ENCODE data around the gene IL17RE. TPM values are rescaled to one million over a fixed set of nuclear protein-coding genes. Genes with fewer than 3 reads are reported as not detected.
"Not testable (repeated sequence)": the region's sequence is repeated elsewhere in the genome, so short reads cannot be mapped to it uniquely, and the experiment has no call there.

The IL17RE gene
- total and polyA plus RNA-seq, 2 of the 13 experiments (the other 11 are each of a cell fraction or from before 2014, with no cell fraction given), result 14.5 to 24.1 TPM

GRCh38 chr3:9900965-9901415 lies 1.7 kb upstream of the IL17RE start (continued):
- 0 out of 2 replicates have a peak, but pooled peaks have one; percentile 57 for TF ChIP-seq ZNF615 (CRISPR knock-in tag; IDR thresholded peaks at IDR 0.05; ENCODE audit: borderline replicate concordance)
- peak; percentile 40; the same call in 1 of the 2 replicates for TF ChIP-seq RFXAP (CRISPR knock-in tag; IDR thresholded peaks at IDR 0.05; ENCODE audit: borderline replicate concordance)
- peak; percentile 83 for TF ChIP-seq NR2F6 (IDR thresholded peaks at IDR 0.05)
- TF ChIP-seq NR2F6 (CRISPR knock-in tag; IDR thresholded peaks at IDR 0.05), result peak; percentile 87
- TF ChIP-seq RFXANK (CRISPR knock-in tag; IDR thresholded peaks at IDR 0.05), result 0 out of 2 replicates have a peak, but pooled peaks have one; percentile 21
- TF ChIP-seq KDM1A (CRISPR knock-in tag; IDR thresholded peaks at IDR 0.05), result peak; percentile 99
- TF ChIP-seq ZNF460 (CRISPR knock-in tag; IDR thresholded peaks at IDR 0.05; ENCODE audit: borderline replicate concordance), result peak; percentile 100
- peak; percentile 58; the same call in 1 of the 2 replicates for TF ChIP-seq ZNF816 (CRISPR knock-in tag; IDR thresholded peaks at IDR 0.05; ENCODE audit: borderline replicate concordance)
- peak; percentile 36; the same call in 1 of the 2 replicates for TF ChIP-seq GMEB1 (CRISPR knock-in tag; IDR thresholded peaks at IDR 0.05; ENCODE audit: borderline replicate concordance)
- TF ChIP-seq LCORL (IDR thresholded peaks at IDR 0.05), result not testable (repeated sequence)
- peak; percentile 45; the same call in 1 of the 2 replicates for TF ChIP-seq LCORL (CRISPR knock-in tag; IDR thresholded peaks at IDR 0.05)
- peak; percentile 17; the same call in 1 of the 2 replicates for TF ChIP-seq ZNF614 (CRISPR knock-in tag; IDR thresholded peaks at IDR 0.05; ENCODE audit: borderline replicate concordance)
- peak; percentile 56; the same call in 1 of the 2 replicates for TF ChIP-seq ISL2 (CRISPR knock-in tag; IDR thresholded peaks at IDR 0.05)
- peak; percentile 84 for TF ChIP-seq PRDM10 (CRISPR knock-in tag; IDR thresholded peaks at IDR 0.05; ENCODE audit: low read depth)
- peak; percentile 93; the same call in 1 of the 2 replicates for TF ChIP-seq ZBTB3 (CRISPR knock-in tag; IDR thresholded peaks at IDR 0.05; ENCODE audit: borderline replicate concordance, low read depth)
- TF ChIP-seq ZNF670 (CRISPR knock-in tag; IDR thresholded peaks at IDR 0.05; ENCODE audit: borderline replicate concordance), result 0 out of 2 replicates have a peak, but pooled peaks have one; percentile 19
- TF ChIP-seq ZNF766 (CRISPR knock-in tag; IDR thresholded peaks at IDR 0.05; ENCODE audit: borderline replicate concordance), result peak; percentile 65; the same call in 1 of the 2 replicates
- TF ChIP-seq GATAD2A (CRISPR knock-in tag; IDR thresholded peaks at IDR 0.05), result peak; percentile 81; the same call in 1 of the 2 replicates
- TF ChIP-seq ZNF292 (CRISPR knock-in tag; IDR thresholded peaks at IDR 0.05; ENCODE audit: borderline replicate concordance, low read depth), result peak; percentile 79; the same call in 1 of the 2 replicates
- TF ChIP-seq, protein P1, sequence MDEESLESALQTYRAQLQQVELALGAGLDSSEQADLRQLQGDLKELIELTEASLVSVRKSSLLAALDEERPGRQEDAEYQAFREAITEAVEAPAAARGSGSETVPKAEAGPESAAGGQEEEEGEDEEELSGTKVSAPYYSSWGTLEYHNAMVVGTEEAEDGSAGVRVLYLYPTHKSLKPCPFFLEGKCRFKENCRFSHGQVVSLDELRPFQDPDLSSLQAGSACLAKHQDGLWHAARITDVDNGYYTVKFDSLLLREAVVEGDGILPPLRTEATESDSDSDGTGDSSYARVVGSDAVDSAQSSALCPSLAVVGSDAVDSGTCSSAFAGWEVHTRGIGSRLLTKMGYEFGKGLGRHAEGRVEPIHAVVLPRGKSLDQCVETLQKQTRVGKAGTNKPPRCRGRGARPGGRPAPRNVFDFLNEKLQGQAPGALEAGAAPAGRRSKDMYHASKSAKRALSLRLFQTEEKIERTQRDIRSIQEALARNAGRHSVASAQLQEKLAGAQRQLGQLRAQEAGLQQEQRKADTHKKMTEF (CRISPR knock-in tag; IDR thresholded peaks at IDR 0.05), result peak; percentile 81
- TF ChIP-seq, protein P2, sequence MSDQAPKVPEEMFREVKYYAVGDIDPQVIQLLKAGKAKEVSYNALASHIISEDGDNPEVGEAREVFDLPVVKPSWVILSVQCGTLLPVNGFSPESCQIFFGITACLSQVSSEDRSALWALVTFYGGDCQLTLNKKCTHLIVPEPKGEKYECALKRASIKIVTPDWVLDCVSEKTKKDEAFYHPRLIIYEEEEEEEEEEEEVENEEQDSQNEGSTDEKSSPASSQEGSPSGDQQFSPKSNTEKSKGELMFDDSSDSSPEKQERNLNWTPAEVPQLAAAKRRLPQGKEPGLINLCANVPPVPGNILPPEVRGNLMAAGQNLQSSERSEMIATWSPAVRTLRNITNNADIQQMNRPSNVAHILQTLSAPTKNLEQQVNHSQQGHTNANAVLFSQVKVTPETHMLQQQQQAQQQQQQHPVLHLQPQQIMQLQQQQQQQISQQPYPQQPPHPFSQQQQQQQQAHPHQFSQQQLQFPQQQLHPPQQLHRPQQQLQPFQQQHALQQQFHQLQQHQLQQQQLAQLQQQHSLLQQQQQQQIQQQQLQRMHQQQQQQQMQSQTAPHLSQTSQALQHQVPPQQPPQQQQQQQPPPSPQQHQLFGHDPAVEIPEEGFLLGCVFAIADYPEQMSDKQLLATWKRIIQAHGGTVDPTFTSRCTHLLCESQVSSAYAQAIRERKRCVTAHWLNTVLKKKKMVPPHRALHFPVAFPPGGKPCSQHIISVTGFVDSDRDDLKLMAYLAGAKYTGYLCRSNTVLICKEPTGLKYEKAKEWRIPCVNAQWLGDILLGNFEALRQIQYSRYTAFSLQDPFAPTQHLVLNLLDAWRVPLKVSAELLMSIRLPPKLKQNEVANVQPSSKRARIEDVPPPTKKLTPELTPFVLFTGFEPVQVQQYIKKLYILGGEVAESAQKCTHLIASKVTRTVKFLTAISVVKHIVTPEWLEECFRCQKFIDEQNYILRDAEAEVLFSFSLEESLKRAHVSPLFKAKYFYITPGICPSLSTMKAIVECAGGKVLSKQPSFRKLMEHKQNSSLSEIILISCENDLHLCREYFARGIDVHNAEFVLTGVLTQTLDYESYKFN (CRISPR knock-in tag; conservative IDR thresholded peaks at IDR 0.05), result peak; percentile 94

All from HepG2 (cell line).